GM23248 (cell line): ENCODE data around the gene RNF14. TPM values are rescaled to one million over a fixed set of nuclear protein-coding genes. Genes with fewer than 3 reads are reported as not detected.

Experiments
- DNase-seq: peaks from one replicate; pipeline ENCODE4 v3.0.0-alpha.2; 2015
- H2AFZ ChIP-seq: fragments of 200-600 bp; sonication (generic); 2 replicates; pipeline ENCODE4 v1.6.1; 2016; ENCODE audit warnings: antibody characterized with exemption
- H3F3A ChIP-seq: fragments of 200-600 bp; sonication (generic); 2 replicates; pipeline ENCODE4 v1.6.1; 2016; ENCODE audit warnings: mild to moderate bottlenecking, antibody characterized with exemption, mixed run types; ENCODE audit not compliant: insufficient read depth
- H3K27ac ChIP-seq: fragments of 200-600 bp; sonication (generic); 2 replicates; pipeline ENCODE4 v1.5.1; 2016; ENCODE audit warnings: mild to moderate bottlenecking
- H3K27me3 ChIP-seq: fragments of 200-600 bp; sonication (generic); replicated peaks from 2 replicates; pipeline ENCODE4 v1.6.1; 2016; ENCODE audit warnings: mild to moderate bottlenecking; ENCODE audit not compliant: insufficient read depth
- H3K36me3 ChIP-seq: fragments of 200-600 bp; sonication (generic); 2 replicates; pipeline ENCODE4 v1.6.1; 2016; ENCODE audit warnings: low read depth, mild to moderate bottlenecking
- H3K4me1 ChIP-seq: fragments of 200-600 bp; sonication (generic); 2 replicates; pipeline ENCODE4 v1.6.1; 2016; ENCODE audit warnings: mild to moderate bottlenecking; ENCODE audit not compliant: insufficient read depth
- H3K4me2 ChIP-seq: fragments of 200-600 bp; sonication (generic); one replicate; pipeline ENCODE4 v1.6.1; 2016; ENCODE audit warnings: mild to moderate bottlenecking; ENCODE audit not compliant: unreplicated experiment
- H3K4me3 ChIP-seq: fragments of 200-600 bp; sonication (generic); 2 replicates; pipeline ENCODE4 v1.5.1; 2016; ENCODE audit warnings: mild to moderate bottlenecking
- H3K79me2 ChIP-seq: fragments of 200-600 bp; sonication (generic); 2 replicates; pipeline ENCODE4 v1.6.1; 2016; ENCODE audit warnings: mild to moderate bottlenecking; ENCODE audit not compliant: insufficient read depth
- H3K9ac ChIP-seq: fragments of 200-600 bp; sonication (generic); 2 replicates; pipeline ENCODE4 v1.6.1; 2016; ENCODE audit warnings: mild to moderate bottlenecking
- H3K9me2 ChIP-seq: fragments of 200-600 bp; sonication (generic); 2 replicates; pipeline ENCODE4 v1.6.1; 2016; ENCODE audit warnings: mixed run types, mild to moderate bottlenecking, moderate library complexity; ENCODE audit not compliant: insufficient read depth
- H3K9me3 ChIP-seq: fragments of 200-600 bp; sonication (generic); one replicate; pipeline ENCODE4 v1.6.1; 2017; ENCODE audit warnings: low read depth
- H4K20me1 ChIP-seq: fragments of 200-600 bp; sonication (generic); 2 replicates; pipeline ENCODE4 v1.6.0; 2016; ENCODE audit not compliant: insufficient read depth
- EZH2 ChIP-seq: fragments of 200-600 bp; sonication (generic); IDR thresholded peaks from 2 replicates; pipeline ENCODE4 v1.6.1; 2018; ENCODE audit warnings: antibody characterized with exemption, mild to moderate bottlenecking; ENCODE audit not compliant: insufficient read depth, poor library complexity, severe bottlenecking
- EZH2phosphoT487 ChIP-seq: fragments of 200-600 bp; sonication (generic); IDR thresholded peaks from 2 replicates; pipeline ENCODE4 v1.6.1; 2018; ENCODE audit warnings: antibody characterized with exemption, moderate library complexity, mild to moderate bottlenecking, low read depth; ENCODE audit not compliant: insufficient read depth
- WGBS, 2 experiments: methylation state at CpG; one replicate each; pipeline ENCODE4 v1.1.6; 2015 to 2017; ENCODE audit warnings: low lambda C conversion rate in 2 of 2, low coverage in 1 of 2; ENCODE audit errors: missing lambda C conversion rate in 2 of 2; 5-methylcytosine and 5-hydroxymethylcytosine counted together
- in situ Hi-C: fragments of 300-500 bp; cut with MboI; formaldehyde crosslinking; loops from 2 replicates; pipeline ENCODE4 v1.15.0; 2020
- polyA plus RNA-seq: library from polyadenylated mRNA; unstranded; fragments of >200 nt; fragmentation: Nextera tagmentation; extraction: Ambion mirVana; gene quantifications from 2 replicates; pipeline ENCODE4 v1.2.1, GENCODE V29; 2016
- total RNA-seq: library from RNA; depleted of rRNA; stranded (reverse); fragments of >200 nt; shearing (Covaris generic); gene quantifications from 2 replicates; pipeline ENCODE4 v1.2.3, GENCODE V29; 2014

Gene RNF14
- total and polyA plus RNA-seq, 2 experiments from 2014 or later = 77.8 to 101 TPM

DNA sequence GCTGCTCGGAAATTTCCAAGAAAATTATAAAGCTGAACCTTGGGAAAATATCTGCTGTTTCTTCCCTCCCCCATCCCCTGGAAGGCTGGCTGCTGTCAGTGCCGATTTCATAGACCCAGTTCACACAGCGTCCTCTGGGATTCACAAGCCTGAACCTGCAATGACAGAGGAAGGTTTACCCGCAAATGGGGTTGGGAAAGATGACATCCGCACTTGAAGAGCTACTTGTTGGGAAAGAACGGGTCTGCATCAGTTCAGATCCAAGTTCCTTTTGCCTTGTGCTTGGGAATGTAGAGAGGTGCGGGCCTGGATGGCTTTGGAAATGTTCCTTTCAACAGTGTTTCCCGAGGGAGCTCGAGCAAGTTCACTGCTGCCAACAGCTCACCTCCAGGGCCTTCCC, 24.8 kb upstream of the RNF14 start:
- no peaks in the 10 kb centered on the region; the same call in 1 of the 2 replicates for H3K36me3 ChIP-seq
- no peak overlapping the region for H2AFZ ChIP-seq
- WGBS, 2 experiments = 76 to 79% methylated on average over 9 of the region's 9 CpGs
- no peak overlapping the region for H3K4me2 ChIP-seq
- in situ Hi-C loops = no loop called here
- H3K27ac ChIP-seq = no peak overlapping the region
- H3K4me1 ChIP-seq = peaks cover 30% of the 10 kb centered on the region
- no peaks in the 10 kb centered on the region for H3K27me3 ChIP-seq
- H3F3A ChIP-seq = peaks cover 22% of the 10 kb centered on the region
- H3K9me3 ChIP-seq = no peaks in the 10 kb centered on the region
- no peaks in the 10 kb centered on the region for H3K79me2 ChIP-seq
- no peak overlapping the region for H3K9ac ChIP-seq
- no peaks in the 10 kb centered on the region for H4K20me1 ChIP-seq
- H3K4me3 ChIP-seq = no peak overlapping the region
- no peak for DNase-seq
- TF ChIP-seq EZH2 (no peak), EZH2phosphoT487 (no peak)
- no peaks in the 10 kb centered on the region for H3K9me2 ChIP-seq

DNA sequence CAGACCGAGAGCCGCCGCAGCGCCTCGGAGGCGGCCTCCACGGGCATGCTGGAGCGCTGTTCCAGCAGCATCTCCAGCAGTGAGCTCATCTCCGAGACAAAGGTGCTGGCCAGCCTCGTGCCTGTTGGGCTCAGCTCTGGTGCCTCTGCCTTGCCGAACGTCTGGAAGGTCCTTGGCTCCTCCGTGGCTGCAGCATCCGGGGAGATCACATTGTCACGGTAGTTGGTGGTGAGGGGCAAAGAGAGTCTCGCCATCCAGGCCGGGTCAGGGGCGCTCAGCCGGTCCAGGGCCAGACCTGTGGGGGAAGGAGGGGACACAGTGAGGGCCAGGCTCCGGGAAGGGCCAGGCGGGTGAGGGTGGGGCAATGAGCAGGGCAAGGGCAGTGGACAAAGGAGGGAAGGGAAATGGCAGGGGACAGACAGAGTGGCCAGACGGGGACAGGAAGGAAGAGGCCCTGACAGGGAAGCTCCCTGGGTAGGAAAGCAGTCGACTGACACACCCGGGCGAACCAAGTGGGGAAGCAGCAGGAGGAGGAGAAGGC, 23.3 kb upstream of the RNF14 start:
- Histone ChIP-seq H3F3A (peaks cover 10% of the 10 kb centered on the region), H4K20me1 (no peaks in the 10 kb centered on the region), H3K36me3 (no peaks in the 10 kb centered on the region), H3K79me2 (no peaks in the 10 kb centered on the region), H3K4me3 (no peak overlapping the region), H3K27ac (no peak overlapping the region), H3K9me2 (no peaks in the 10 kb centered on the region), H3K4me1 (peaks cover 19% of the 10 kb centered on the region), H3K27me3 (no peaks in the 10 kb centered on the region), H3K9ac (no peak overlapping the region), H3K9me3 (no peaks in the 10 kb centered on the region), H2AFZ (no peak overlapping the region), H3K4me2 (no peak overlapping the region)
- WGBS, 2 experiments = 27 to 31% methylated on average over 21 to 25 of the region's 25 CpGs
- peak; percentile 66 for DNase-seq
- no peak for TF ChIP-seq EZH2phosphoT487
- no peak for TF ChIP-seq EZH2
- in situ Hi-C loops = no loop called here

DNA sequence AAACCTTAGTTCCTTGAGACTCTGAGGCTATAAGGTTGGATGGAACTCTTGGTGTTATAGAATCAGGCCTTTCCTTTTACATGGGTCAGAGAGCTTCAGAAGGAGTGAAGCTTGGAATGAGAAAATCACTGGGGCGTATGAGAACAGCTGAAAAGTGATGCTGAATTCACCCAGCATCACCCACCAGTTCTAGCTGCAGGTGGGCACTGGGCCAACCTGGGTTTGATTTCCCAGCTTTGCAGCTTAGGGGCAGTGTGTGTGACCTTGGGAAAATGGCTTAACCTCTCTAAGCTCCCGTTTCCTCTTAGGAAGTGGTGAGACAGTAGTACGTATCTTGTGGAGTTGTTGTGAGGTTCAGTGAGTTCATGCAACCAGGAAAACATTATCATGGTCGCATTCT, 21.6 kb upstream of the RNF14 start:
- Histone ChIP-seq H3K9me2 (no peaks in the 10 kb centered on the region), H3K9ac (no peak overlapping the region), H3K79me2 (no peaks in the 10 kb centered on the region), H3K4me1 (peaks cover 2% of the 10 kb centered on the region), H3K27ac (no peak overlapping the region), H3F3A (no peaks in the 10 kb centered on the region), H3K4me2 (no peak overlapping the region), H3K9me3 (no peaks in the 10 kb centered on the region), H2AFZ (no peak overlapping the region), H4K20me1 (no peaks in the 10 kb centered on the region), H3K4me3 (no peak overlapping the region), H3K36me3 (no peaks in the 10 kb centered on the region), H3K27me3 (no peaks in the 10 kb centered on the region)
- in situ Hi-C loops = no loop called here
- DNase-seq = no peak
- TF ChIP-seq EZH2 (no peak), EZH2phosphoT487 (no peak)
- WGBS, 2 experiments = 76 to 88% methylated on average over 4 of the region's 4 CpGs

DNA sequence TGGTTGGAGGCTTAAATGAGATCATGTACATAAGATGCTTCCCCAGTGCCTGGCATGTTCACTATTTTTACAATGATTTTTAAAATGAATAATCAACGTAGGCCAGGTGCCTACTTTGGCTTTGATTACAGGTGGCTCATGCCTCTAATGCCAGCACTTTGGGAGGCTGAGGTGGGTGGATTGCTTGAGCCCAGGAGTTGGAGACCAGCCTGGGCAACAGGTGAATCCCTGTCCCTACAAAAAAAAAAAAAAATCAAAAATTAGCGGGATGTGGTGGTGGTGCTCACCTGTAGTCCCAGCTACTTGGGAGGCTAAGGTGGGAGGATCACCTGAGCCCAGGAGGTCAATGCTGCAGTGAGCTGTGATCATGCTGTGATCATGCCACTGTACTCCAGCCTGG, 20.1 kb upstream of the RNF14 start:
- Histone ChIP-seq H3K4me3 (no peak overlapping the region), H3K4me2 (no peak overlapping the region), H4K20me1 (no peaks in the 10 kb centered on the region), H3K27me3 (no peaks in the 10 kb centered on the region), H3K4me1 (no peaks in the 10 kb centered on the region), H3K79me2 (no peaks in the 10 kb centered on the region), H3K9me3 (no peaks in the 10 kb centered on the region), H3F3A (no peaks in the 10 kb centered on the region), H3K27ac (no peak overlapping the region), H3K36me3 (no peaks in the 10 kb centered on the region), H3K9ac (no peak overlapping the region), H2AFZ (no peak overlapping the region), H3K9me2 (no peaks in the 10 kb centered on the region)
- in situ Hi-C loops = no loop called here
- DNase-seq = no peak
- TF ChIP-seq EZH2phosphoT487 (no peak), EZH2 (no peak)
- WGBS, 2 experiments = 63 to 77% methylated on average over 2 of the region's 2 CpGs

DNA sequence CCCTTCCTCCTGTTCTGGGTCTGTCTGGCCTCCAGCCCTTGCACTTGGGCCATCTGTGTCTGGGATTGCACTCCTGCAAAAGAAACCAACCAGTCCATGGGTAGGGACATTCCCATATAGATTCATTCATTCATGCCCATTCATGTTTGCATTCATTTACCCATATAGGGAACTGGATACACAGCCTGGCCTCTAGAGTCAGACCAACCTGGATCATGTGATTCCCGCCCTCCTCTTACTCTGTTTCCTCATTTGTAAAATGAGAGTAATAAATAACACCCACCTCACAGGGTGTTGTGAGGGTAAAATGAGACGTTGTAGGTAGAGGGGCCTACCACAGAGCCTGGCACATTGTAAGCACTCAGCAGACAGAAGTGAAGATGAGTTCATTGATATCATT, 19.4 kb upstream of the RNF14 start:
- no peak overlapping the region for H3K9ac ChIP-seq
- no peaks in the 10 kb centered on the region for H3K9me3 ChIP-seq
- H3K4me2 ChIP-seq = no peak overlapping the region
- 68 to 79% methylated on average over 2 of the region's 2 CpGs for WGBS, 2 experiments
- no peak overlapping the region for H3K4me3 ChIP-seq
- no peaks in the 10 kb centered on the region for H3K36me3 ChIP-seq
- H4K20me1 ChIP-seq = no peaks in the 10 kb centered on the region
- TF ChIP-seq EZH2phosphoT487 (no peak), EZH2 (no peak)
- no peaks in the 10 kb centered on the region for H3F3A ChIP-seq
- H3K27ac ChIP-seq = no peak overlapping the region
- in situ Hi-C loops = no loop called here
- DNase-seq = no peak
- H2AFZ ChIP-seq = no peak overlapping the region
- no peaks in the 10 kb centered on the region for H3K27me3 ChIP-seq
- no peaks in the 10 kb centered on the region for H3K4me1 ChIP-seq
- H3K9me2 ChIP-seq = no peaks in the 10 kb centered on the region
- H3K79me2 ChIP-seq = no peaks in the 10 kb centered on the region
